ENCODE measurements around the gene RNF145.

GRCh38 chr5:159184236-159184635 lies 25.1 kb downstream of the RNF145 start:
- TF ChIP-seq CTCF (IDR thresholded peaks at IDR 0.05; ENCODE audit: insufficient read depth, low read length, poor library complexity, severe bottlenecking): no peak
- no peak for TF ChIP-seq EZH2phosphoT487 (conservative IDR thresholded peaks at IDR 0.05; ENCODE audit: low read length)

Data from SU-DHL-6 (cell line).